Measurements from ENCODE around the gene BTF3.
"Not testable (repeated sequence)": the region's sequence is repeated elsewhere in the genome, so short reads cannot be mapped to it uniquely, and the experiment has no call there.

The BTF3 gene

GRCh38 chr5:73459366-73459765, 38.9 kb upstream of the BTF3 start:
- H3K4me1 ChIP-seq (ENCODE audit: low read depth, poor library complexity, severe bottlenecking): peaks cover 2% of the 10 kb centered on the region
- no peak overlapping the region for H3K4me3 ChIP-seq (IDR thresholded peaks at IDR 0.05; ENCODE audit: insufficient read depth, low read depth, low read length)
- no peak overlapping the region for H2AFZ ChIP-seq (ENCODE audit: low read depth)
- H3K27me3 ChIP-seq (ENCODE audit: insufficient read depth, low read depth): no peaks in the 10 kb centered on the region
- no peaks in the 10 kb centered on the region for H4K20me1 ChIP-seq (ENCODE audit: insufficient read depth)
- H3K4me2 ChIP-seq: no peak overlapping the region
- H3K79me2 ChIP-seq (ENCODE audit: insufficient read depth, low read depth): no peaks in the 10 kb centered on the region
- H3K36me3 ChIP-seq (ENCODE audit: insufficient read depth): no peaks in the 10 kb centered on the region
- H3K9ac ChIP-seq: no peak overlapping the region
- no peak overlapping the region for H3K27ac ChIP-seq
- TF ChIP-seq, protein P1, sequence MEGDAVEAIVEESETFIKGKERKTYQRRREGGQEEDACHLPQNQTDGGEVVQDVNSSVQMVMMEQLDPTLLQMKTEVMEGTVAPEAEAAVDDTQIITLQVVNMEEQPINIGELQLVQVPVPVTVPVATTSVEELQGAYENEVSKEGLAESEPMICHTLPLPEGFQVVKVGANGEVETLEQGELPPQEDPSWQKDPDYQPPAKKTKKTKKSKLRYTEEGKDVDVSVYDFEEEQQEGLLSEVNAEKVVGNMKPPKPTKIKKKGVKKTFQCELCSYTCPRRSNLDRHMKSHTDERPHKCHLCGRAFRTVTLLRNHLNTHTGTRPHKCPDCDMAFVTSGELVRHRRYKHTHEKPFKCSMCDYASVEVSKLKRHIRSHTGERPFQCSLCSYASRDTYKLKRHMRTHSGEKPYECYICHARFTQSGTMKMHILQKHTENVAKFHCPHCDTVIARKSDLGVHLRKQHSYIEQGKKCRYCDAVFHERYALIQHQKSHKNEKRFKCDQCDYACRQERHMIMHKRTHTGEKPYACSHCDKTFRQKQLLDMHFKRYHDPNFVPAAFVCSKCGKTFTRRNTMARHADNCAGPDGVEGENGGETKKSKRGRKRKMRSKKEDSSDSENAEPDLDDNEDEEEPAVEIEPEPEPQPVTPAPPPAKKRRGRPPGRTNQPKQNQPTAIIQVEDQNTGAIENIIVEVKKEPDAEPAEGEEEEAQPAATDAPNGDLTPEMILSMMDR (conservative IDR thresholded peaks at IDR 0.05; ENCODE audit: low read depth, low read length): no peak

GRCh38 chr5:73460133-73460532, 38.1 kb upstream of the BTF3 start:
- Histone ChIP-seq H2AFZ (ENCODE audit: low read depth) (no peak overlapping the region), H3K27ac (no peak overlapping the region), H3K4me2 (no peak overlapping the region), H4K20me1 (ENCODE audit: insufficient read depth) (no peaks in the 10 kb centered on the region), H3K4me3 (IDR thresholded peaks at IDR 0.05; ENCODE audit: insufficient read depth, low read depth, low read length) (no peak overlapping the region), H3K36me3 (ENCODE audit: insufficient read depth) (no peaks in the 10 kb centered on the region), H3K27me3 (ENCODE audit: insufficient read depth, low read depth) (no peaks in the 10 kb centered on the region), H3K9ac (no peak overlapping the region), H3K4me1 (ENCODE audit: low read depth, poor library complexity, severe bottlenecking) (no peaks in the 10 kb centered on the region), H3K79me2 (ENCODE audit: insufficient read depth, low read depth) (no peaks in the 10 kb centered on the region)
- TF ChIP-seq, protein P1 (conservative IDR thresholded peaks at IDR 0.05; ENCODE audit: low read depth, low read length): no peak

DNA sequence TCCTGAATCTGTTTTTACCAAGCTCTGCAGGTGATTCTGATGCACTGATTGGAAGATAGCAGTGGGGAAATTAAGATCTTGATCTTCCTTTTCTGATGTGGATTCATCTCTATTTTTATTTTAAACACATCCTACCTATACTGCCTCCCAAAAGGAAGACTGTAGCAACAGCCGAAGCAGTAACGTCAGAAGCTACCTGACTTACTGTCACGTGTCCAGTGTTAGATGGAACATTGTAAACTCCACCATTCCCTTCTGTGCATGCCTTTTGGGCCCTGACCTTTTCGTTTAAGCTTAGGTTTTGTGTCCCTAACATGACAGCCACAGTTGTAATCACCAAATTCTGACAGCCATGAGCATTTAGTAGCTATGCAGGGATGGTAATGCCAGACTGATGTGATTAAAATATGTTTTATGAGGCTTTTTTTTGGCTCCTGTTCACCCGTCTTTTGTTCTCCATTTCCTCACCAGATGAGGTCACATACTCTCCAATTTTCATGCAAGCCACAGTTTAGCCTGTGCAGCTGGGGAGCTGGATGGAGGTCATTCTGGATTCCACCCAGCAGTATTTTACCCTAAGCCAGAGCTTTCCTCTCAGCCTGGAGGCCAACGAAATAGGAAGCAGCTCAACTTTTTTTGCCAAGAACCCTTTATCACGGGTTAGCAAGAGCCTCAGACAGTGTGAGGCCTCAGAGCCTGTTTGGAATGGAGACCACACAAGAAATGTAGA, 34.1 kb upstream of the BTF3 start:
- H3K79me2 ChIP-seq (ENCODE audit: insufficient read depth, low read depth): no peaks in the 10 kb centered on the region
- no peak overlapping the region for H3K27ac ChIP-seq
- no peak overlapping the region for H3K9ac ChIP-seq
- no peaks in the 10 kb centered on the region for H4K20me1 ChIP-seq (ENCODE audit: insufficient read depth)
- H2AFZ ChIP-seq (ENCODE audit: low read depth): no peak overlapping the region
- no peak overlapping the region for H3K4me3 ChIP-seq (IDR thresholded peaks at IDR 0.05; ENCODE audit: insufficient read depth, low read depth, low read length)
- no peaks in the 10 kb centered on the region for H3K4me1 ChIP-seq (ENCODE audit: low read depth, poor library complexity, severe bottlenecking)
- H3K27me3 ChIP-seq (ENCODE audit: insufficient read depth, low read depth): no peaks in the 10 kb centered on the region
- H3K36me3 ChIP-seq (ENCODE audit: insufficient read depth): no peaks in the 10 kb centered on the region
- H3K4me2 ChIP-seq: no peak overlapping the region
- TF ChIP-seq, protein P1 (conservative IDR thresholded peaks at IDR 0.05; ENCODE audit: low read depth, low read length): no peak

DNA sequence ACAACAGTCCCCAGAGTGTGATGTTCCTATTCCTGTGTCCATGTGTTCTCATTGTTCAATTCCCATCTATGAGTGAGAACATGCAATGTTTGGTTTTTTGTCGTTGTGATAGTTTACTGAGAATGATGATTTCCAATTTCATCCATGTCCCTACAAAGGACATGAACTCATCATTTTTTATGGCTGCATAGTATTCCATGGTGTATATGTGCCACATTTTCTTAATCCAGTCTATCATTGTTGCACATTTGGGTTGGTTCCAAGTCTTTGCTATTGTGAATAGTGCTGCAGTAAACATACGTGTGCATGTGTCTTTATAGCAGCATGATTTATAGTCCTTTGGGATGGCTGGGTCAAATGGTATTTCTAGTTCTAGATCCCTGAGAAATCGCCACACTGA, 29.6 kb upstream of the BTF3 start:
- not testable (repeated sequence) for H2AFZ ChIP-seq (ENCODE audit: low read depth); H3K27me3 ChIP-seq (ENCODE audit: insufficient read depth, low read depth); H3K79me2 ChIP-seq (ENCODE audit: insufficient read depth, low read depth); H3K27ac ChIP-seq; H3K9ac ChIP-seq; H3K36me3 ChIP-seq (ENCODE audit: insufficient read depth); H3K4me2 ChIP-seq; H3K4me1 ChIP-seq (ENCODE audit: low read depth, poor library complexity, severe bottlenecking); H3K4me3 ChIP-seq (IDR thresholded peaks at IDR 0.05; ENCODE audit: insufficient read depth, low read depth, low read length); H4K20me1 ChIP-seq (ENCODE audit: insufficient read depth)

GRCh38 chr5:73469878-73470277, 28.4 kb upstream of the BTF3 start:
- Histone ChIP-seq H3K79me2 (ENCODE audit: insufficient read depth, low read depth) (no peaks in the 10 kb centered on the region), H3K9ac (no peak overlapping the region), H3K4me3 (IDR thresholded peaks at IDR 0.05; ENCODE audit: insufficient read depth, low read depth, low read length) (no peak overlapping the region), H3K27me3 (ENCODE audit: insufficient read depth, low read depth) (no peaks in the 10 kb centered on the region), H3K27ac (no peak overlapping the region), H3K4me1 (ENCODE audit: low read depth, poor library complexity, severe bottlenecking) (no peaks in the 10 kb centered on the region), H3K4me2 (no peak overlapping the region), H2AFZ (ENCODE audit: low read depth) (no peak overlapping the region), H3K36me3 (ENCODE audit: insufficient read depth) (no peaks in the 10 kb centered on the region), H4K20me1 (ENCODE audit: insufficient read depth) (no peaks in the 10 kb centered on the region)
- TF ChIP-seq, protein P1 (conservative IDR thresholded peaks at IDR 0.05; ENCODE audit: low read depth, low read length): no peak

All from KMS-11 (cell line).